ENCODE measurements around the gene UBE2G1.
"Not testable (repeated sequence)": the region's sequence is repeated elsewhere in the genome, so short reads cannot be mapped to it uniquely, and the experiment has no call there.

UBE2G1 gene

DNA sequence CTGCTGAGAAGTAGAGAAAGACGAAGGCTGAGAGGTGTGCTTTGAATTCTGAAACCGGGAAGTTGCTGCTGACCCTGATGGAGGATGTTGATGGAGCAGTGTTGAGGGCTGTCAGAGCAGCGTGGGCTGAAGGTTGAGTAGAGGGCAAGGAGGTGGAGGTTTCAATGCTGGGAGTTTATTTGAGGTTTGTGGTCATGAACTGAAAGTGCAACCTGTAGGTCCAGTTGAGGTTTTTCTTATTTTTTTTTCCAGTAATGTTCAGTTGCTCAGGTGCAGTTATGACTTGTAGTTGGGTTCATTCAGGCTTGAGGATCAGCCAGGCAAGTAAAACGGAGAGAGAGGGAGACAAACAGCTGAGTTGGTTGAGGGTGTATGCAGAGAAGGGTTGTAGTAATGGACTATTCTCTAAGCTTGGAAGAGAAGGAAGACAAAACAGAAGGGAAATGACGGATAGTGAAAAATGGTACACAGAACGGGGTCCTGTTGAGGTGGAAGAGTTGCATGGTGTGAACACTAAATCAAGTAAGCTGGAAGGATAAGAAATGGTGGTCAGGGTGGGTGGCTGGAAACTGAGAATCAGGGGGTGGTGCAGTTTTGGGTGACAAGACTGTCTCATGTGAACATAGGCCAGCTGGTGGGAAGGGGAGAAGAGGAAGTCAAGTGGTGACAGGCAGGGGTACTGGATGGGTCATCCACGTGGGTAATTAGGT is 8.7 kb upstream of the UBE2G1 start:
- Histone ChIP-seq H4K20me1 (ENCODE audit: insufficient read depth, low read length) (no peaks in the 10 kb centered on the region), H3K9me3 (ENCODE audit: insufficient read depth, low read length) (no peaks in the 10 kb centered on the region), H2AFZ (ENCODE audit: low read depth, low read length) (no peak overlapping the region), H3K27me3 (ENCODE audit: low read depth, low read length) (peaks cover 16% of the 10 kb centered on the region), H3K27ac (ENCODE audit: low read length) (no peak overlapping the region; the same call in 1 of the 2 replicates), H3K9ac (ENCODE audit: low read length) (no peak overlapping the region), H3K4me3 (ENCODE audit: low read length) (peak overlapping the region; percentile 65), H3K4me2 (ENCODE audit: low read length) (peak overlapping the region; percentile 76), H3K4me1 (ENCODE audit: low read length) (peaks cover 9% of the 10 kb centered on the region), H3K36me3 (replicated peaks; ENCODE audit: low read depth, low read length) (no peaks in the 10 kb centered on the region), H3K79me2 (ENCODE audit: low read length) (no peaks in the 10 kb centered on the region)
- TF ChIP-seq CTCF (IDR thresholded peaks at IDR 0.05; ENCODE audit: low read depth, low read length) (no peak), EZH2phosphoT487 (IDR thresholded peaks at IDR 0.05; ENCODE audit: low read depth) (peak; percentile 45; the same call in 1 of the 2 replicates)

DNA sequence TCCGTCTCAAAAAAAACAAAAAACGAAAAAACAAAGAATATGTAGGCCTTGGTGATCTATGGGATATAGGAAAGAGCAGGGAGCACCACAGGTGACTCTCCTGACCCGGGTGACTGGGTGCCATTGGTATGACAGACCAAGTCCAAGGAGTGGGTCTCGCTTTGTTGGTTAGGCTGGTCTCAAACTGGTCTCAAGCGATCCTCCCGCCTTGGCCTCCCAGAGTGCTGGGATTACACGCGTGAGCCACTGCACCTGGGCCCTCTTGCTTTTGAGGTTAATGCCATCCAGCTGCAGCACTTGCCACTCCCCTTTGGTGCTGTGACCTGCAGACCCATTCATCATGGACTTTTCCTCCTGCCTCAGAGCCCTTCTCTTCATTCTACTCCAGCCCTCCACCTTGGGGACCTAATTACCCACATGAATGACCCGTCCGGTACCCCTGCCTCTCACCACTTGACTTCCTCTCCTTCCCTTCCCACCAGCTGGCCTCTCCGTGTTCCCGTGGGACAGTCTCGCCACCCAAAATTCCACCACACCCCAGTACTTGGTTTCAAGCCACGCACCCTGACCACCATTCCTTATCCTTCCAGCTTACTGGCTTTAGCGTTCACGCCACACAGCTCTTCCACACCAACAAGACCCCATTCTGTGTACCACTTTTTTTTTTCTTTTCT is 3.2 kb upstream of the UBE2G1 start:
- H3K4me3 ChIP-seq (ENCODE audit: low read length), result no peak overlapping the region
- peaks cover 2% of the 10 kb centered on the region; the same call in 1 of the 2 replicates for H3K4me1 ChIP-seq (ENCODE audit: low read length)
- TF ChIP-seq EZH2phosphoT487 (IDR thresholded peaks at IDR 0.05; ENCODE audit: low read depth) (no peak), CTCF (IDR thresholded peaks at IDR 0.05; ENCODE audit: low read depth, low read length) (no peak)
- H3K36me3 ChIP-seq (replicated peaks; ENCODE audit: low read depth, low read length), result no peaks in the 10 kb centered on the region
- no peak overlapping the region for H3K9ac ChIP-seq (ENCODE audit: low read length)
- H3K4me2 ChIP-seq (ENCODE audit: low read length), result no peak overlapping the region
- H3K9me3 ChIP-seq (ENCODE audit: insufficient read depth, low read length), result no peaks in the 10 kb centered on the region
- peaks cover 3% of the 10 kb centered on the region; the same call in 1 of the 2 replicates for H4K20me1 ChIP-seq (ENCODE audit: insufficient read depth, low read length)
- H3K27ac ChIP-seq (ENCODE audit: low read length), result no peak overlapping the region
- H3K79me2 ChIP-seq (ENCODE audit: low read length), result peaks cover 16% of the 10 kb centered on the region
- peaks cover 8% of the 10 kb centered on the region for H3K27me3 ChIP-seq (ENCODE audit: low read depth, low read length)
- H2AFZ ChIP-seq (ENCODE audit: low read depth, low read length), result no peak overlapping the region

GRCh38 chr17:4368341-4368740 is 1.9 kb upstream of the UBE2G1 start:
- Histone ChIP-seq H3K79me2 (ENCODE audit: low read length) (peaks cover 30% of the 10 kb centered on the region), H3K4me3 (ENCODE audit: low read length) (no peak overlapping the region), H3K9ac (ENCODE audit: low read length) (no peak overlapping the region), H3K4me1 (ENCODE audit: low read length) (0 out of 2 replicates have a peak, but pooled peaks cover 6% of the 10 kb centered on the region), H3K27me3 (ENCODE audit: low read depth, low read length) (peaks cover 2% of the 10 kb centered on the region), H4K20me1 (ENCODE audit: insufficient read depth, low read length) (peaks cover 8% of the 10 kb centered on the region), H3K27ac (ENCODE audit: low read length) (no peak overlapping the region), H3K9me3 (ENCODE audit: insufficient read depth, low read length) (no peaks in the 10 kb centered on the region), H3K36me3 (replicated peaks; ENCODE audit: low read depth, low read length) (no peaks in the 10 kb centered on the region), H3K4me2 (ENCODE audit: low read length) (no peak overlapping the region), H2AFZ (ENCODE audit: low read depth, low read length) (no peak overlapping the region)
- no peak for TF ChIP-seq CTCF (IDR thresholded peaks at IDR 0.05; ENCODE audit: low read depth, low read length)
- TF ChIP-seq EZH2phosphoT487 (IDR thresholded peaks at IDR 0.05; ENCODE audit: low read depth), result no peak

DNA sequence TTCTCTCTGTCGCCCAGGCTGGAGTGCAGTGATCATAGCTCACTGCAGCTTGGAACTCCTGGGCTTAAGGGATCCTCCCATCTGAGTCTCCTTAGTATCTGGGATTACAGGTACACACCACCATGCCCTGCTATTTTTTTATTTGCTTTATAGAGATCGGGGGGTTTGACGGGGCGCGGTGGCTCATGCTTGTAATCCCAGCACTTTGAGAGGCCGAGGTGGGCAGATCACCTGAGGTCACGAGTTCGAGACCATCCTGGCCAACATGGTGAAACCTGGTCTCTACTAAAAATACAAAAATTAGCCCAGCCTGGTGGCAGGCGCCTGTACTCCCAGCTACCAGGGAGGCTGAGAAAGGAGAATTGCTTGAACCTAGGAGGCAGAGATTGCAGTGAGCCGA is 702 bp upstream of the UBE2G1 start:
- not testable (repeated sequence) for H3K9me3 ChIP-seq (ENCODE audit: insufficient read depth, low read length); H3K27me3 ChIP-seq (ENCODE audit: low read depth, low read length); H3K36me3 ChIP-seq (replicated peaks; ENCODE audit: low read depth, low read length); H3K27ac ChIP-seq (ENCODE audit: low read length); H3K4me1 ChIP-seq (ENCODE audit: low read length)
- H4K20me1 ChIP-seq (ENCODE audit: insufficient read depth, low read length), result peaks cover 20% of the 10 kb centered on the region
- H3K9ac ChIP-seq (ENCODE audit: low read length), result peak overlapping the region; percentile 54; the same call in 1 of the 2 replicates
- H3K4me2 ChIP-seq (ENCODE audit: low read length), result peak overlapping the region; percentile 75
- H2AFZ ChIP-seq (ENCODE audit: low read depth, low read length), result peak overlapping the region; percentile 63; the same call in 1 of the 2 replicates
- H3K79me2 ChIP-seq (ENCODE audit: low read length), result peaks cover 42% of the 10 kb centered on the region
- H3K4me3 ChIP-seq (ENCODE audit: low read length), result peak overlapping the region; percentile 68

All from OCI-LY3 (cell line).